ENCODE measurements around the gene CRK.
A peak's percentile ranks its signal among the peaks of the same experiment; 100 is the strongest.
"Not testable (repeated sequence)": the region's sequence is repeated elsewhere in the genome, so short reads cannot be mapped to it uniquely, and the experiment has no call there.

CRK gene

GRCh38 chr17:1420981-1421380 is 35.1 kb downstream of the CRK start:
- peaks cover 15 to 85% (median 52%) of the 10 kb centered on the region in 11 experiments for H4K20me1 ChIP-seq
- no peaks in the 10 kb centered on the region for H3K9me3 ChIP-seq (replicated peaks in 1 of 11)
- H3K27ac ChIP-seq: no peak overlapping the region
- H3K9ac ChIP-seq: no peak overlapping the region
- no peak overlapping the region for H3K4me2 ChIP-seq
- no peak overlapping the region for H3K4me3 ChIP-seq
- H3K27me3 ChIP-seq: no peaks in the 10 kb centered on the region
- H3K4me1 ChIP-seq: peaks cover 0 to 8% (median 0%) of the 10 kb centered on the region in 10 experiments; a peak in 1 of 20 replicates
- no peak for TF ChIP-seq Cebpa-rat (IDR thresholded peaks at IDR 0.05)
- H3K36me3 ChIP-seq: peaks cover 62 to 96% (median 82%) of the 10 kb centered on the region in 11 experiments

- Histone ChIP-seq H3K9ac (no peak overlapping the region), H3K4me3 (no peak overlapping the region), H3K27ac (no peak overlapping the region), H3K36me3 (peaks cover 54 to 88% (median 74%) of the 10 kb centered on the region in 11 experiments), H4K20me1 (peaks cover 7 to 80% (median 44%) of the 10 kb centered on the region in 11 experiments; a peak in 21 of 22 replicates), H3K4me2 (no peak overlapping the region), H3K27me3 (no peaks in the 10 kb centered on the region), H3K4me1 (peaks cover 0 to 8% (median 0%) of the 10 kb centered on the region in 10 experiments; a peak in 3 of 20 replicates), H3K9me3 (replicated peaks in 1 of 11) (no peaks in the 10 kb centered on the region)
- no peak for TF ChIP-seq Cebpa-rat (IDR thresholded peaks at IDR 0.05)
Observed at GRCh38 chr17:1420163-1420562, 35.9 kb downstream of the CRK start.

- H3K9me3 ChIP-seq (replicated peaks in 1 of 11); H3K4me3 ChIP-seq; H3K9ac ChIP-seq; H3K4me2 ChIP-seq; H3K27me3 ChIP-seq; H3K27ac ChIP-seq: not testable (repeated sequence)
- H3K36me3 ChIP-seq: peaks cover 38 to 71% (median 57%) of the 10 kb centered on the region in 11 experiments
- peaks cover 0 to 78% (median 28%) of the 10 kb centered on the region in 11 experiments; a peak in 20 of 22 replicates for H4K20me1 ChIP-seq
- H3K4me1 ChIP-seq: peaks cover 0 to 22% (median 2%) of the 10 kb centered on the region in 10 experiments; a peak in 10 of 20 replicates
Observed at GRCh38 chr17:1418476-1418875, 37.6 kb downstream of the CRK start.

- no peak for TF ChIP-seq Cebpa-rat (IDR thresholded peaks at IDR 0.05)
- Histone ChIP-seq H3K36me3 (peaks cover 17 to 51% (median 37%) of the 10 kb centered on the region in 11 experiments), H3K4me1 (peaks cover 0 to 23% (median 6%) of the 10 kb centered on the region in 10 experiments; a peak in 12 of 20 replicates), H4K20me1 (peaks cover 0 to 73% (median 7%) of the 10 kb centered on the region in 11 experiments; a peak in 11 of 22 replicates), H3K9ac (no peak overlapping the region), H3K27me3 (no peaks in the 10 kb centered on the region), H3K9me3 (replicated peaks in 1 of 11) (peaks cover 0 to 5% (median 0%) of the 10 kb centered on the region in 11 experiments; a peak in 1 of 22 replicates), H3K4me3 (no peak overlapping the region), H3K4me2 (no peak overlapping the region), H3K27ac (no peak overlapping the region)
Observed at GRCh38 chr17:1416414-1416813, 39.6 kb downstream of the CRK start.

GRCh38 chr17:1414634-1415033 is 41.4 kb downstream of the CRK start:
- H4K20me1 ChIP-seq: peaks cover 0 to 58% (median 0%) of the 10 kb centered on the region in 11 experiments; a peak in 7 of 22 replicates
- no peak overlapping the region for H3K27ac ChIP-seq
- H3K9ac ChIP-seq: no peak overlapping the region
- no peaks in the 10 kb centered on the region for H3K27me3 ChIP-seq
- peaks cover 0 to 23% (median 6%) of the 10 kb centered on the region in 10 experiments; a peak in 12 of 20 replicates for H3K4me1 ChIP-seq
- TF ChIP-seq Cebpa-rat (IDR thresholded peaks at IDR 0.05): no peak
- H3K4me3 ChIP-seq: no peak overlapping the region
- H3K4me2 ChIP-seq: peak overlapping the region in 3 of 11 experiments; percentile 6 to 21 (median 21); a peak in 1 of 22 replicates
- peaks cover under 1 to 34% (median 21%) of the 10 kb centered on the region in 11 experiments; a peak in 21 of 22 replicates for H3K36me3 ChIP-seq
- peaks cover 0 to 5% (median 0%) of the 10 kb centered on the region in 11 experiments; a peak in 1 of 22 replicates for H3K9me3 ChIP-seq (replicated peaks in 1 of 11)

- no peak overlapping the region for H3K9ac ChIP-seq
- peaks cover 0 to 55% (median 0%) of the 10 kb centered on the region in 11 experiments; a peak in 7 of 22 replicates for H4K20me1 ChIP-seq
- peaks cover 0 to 23% (median 6%) of the 10 kb centered on the region in 10 experiments; a peak in 12 of 20 replicates for H3K4me1 ChIP-seq
- no peak for TF ChIP-seq Cebpa-rat (IDR thresholded peaks at IDR 0.05)
- peaks cover 0 to 5% (median 0%) of the 10 kb centered on the region in 11 experiments; a peak in 1 of 22 replicates for H3K9me3 ChIP-seq (replicated peaks in 1 of 11)
- no peak overlapping the region for H3K4me3 ChIP-seq
- no peaks in the 10 kb centered on the region for H3K27me3 ChIP-seq
- no peak overlapping the region for H3K27ac ChIP-seq
- peaks cover 0 to 31% (median 18%) of the 10 kb centered on the region in 11 experiments; a peak in 17 of 22 replicates for H3K36me3 ChIP-seq
- peak overlapping the region in 2 of 11 experiments; percentile 21 to 31; a peak in 3 of 22 replicates for H3K4me2 ChIP-seq
Observed at GRCh38 chr17:1414001-1414574, 41.9 kb downstream of the CRK start.

GRCh38 chr17:1413281-1413791 is 42.7 kb downstream of the CRK start:
- H3K4me2 ChIP-seq: peak overlapping the region in 2 of 11 experiments; percentile 21 to 31; a peak in 1 of 22 replicates
- peaks cover 0 to 25% (median 12%) of the 10 kb centered on the region in 11 experiments; a peak in 17 of 22 replicates for H3K36me3 ChIP-seq
- no peak overlapping the region for H3K4me3 ChIP-seq
- TF ChIP-seq Cebpa-rat (IDR thresholded peaks at IDR 0.05): no peak
- H4K20me1 ChIP-seq: peaks cover 0 to 48% (median 0%) of the 10 kb centered on the region in 11 experiments; a peak in 7 of 22 replicates
- peaks cover 0 to 5% (median 0%) of the 10 kb centered on the region in 11 experiments; a peak in 1 of 22 replicates for H3K9me3 ChIP-seq (replicated peaks in 1 of 11)
- no peak overlapping the region for H3K9ac ChIP-seq
- no peaks in the 10 kb centered on the region for H3K27me3 ChIP-seq
- no peak overlapping the region for H3K27ac ChIP-seq
- peaks cover 0 to 23% (median 6%) of the 10 kb centered on the region in 10 experiments; a peak in 12 of 20 replicates for H3K4me1 ChIP-seq

GRCh38 chr17:1412185-1413110 is 43.6 kb downstream of the CRK start:
- Histone ChIP-seq H3K4me1 (peaks cover 0 to 23% (median 6%) of the 10 kb centered on the region in 10 experiments; a peak in 12 of 20 replicates), H3K9me3 (replicated peaks in 1 of 11) (peaks cover 0 to 5% (median 0%) of the 10 kb centered on the region in 11 experiments; a peak in 1 of 22 replicates), H3K27ac (no peak overlapping the region), H3K36me3 (peaks cover 0 to 16% (median 3%) of the 10 kb centered on the region in 11 experiments; a peak in 12 of 22 replicates), H3K27me3 (no peaks in the 10 kb centered on the region), H4K20me1 (peaks cover 0 to 39% (median 0%) of the 10 kb centered on the region in 11 experiments; a peak in 6 of 22 replicates), H3K9ac (no peak overlapping the region), H3K4me3 (no peak overlapping the region), H3K4me2 (no peak overlapping the region; a peak in 1 of 22 replicates)
- TF ChIP-seq Cebpa-rat (IDR thresholded peaks at IDR 0.05): peak in 2 of 11 experiments; percentile 12 to 26; a peak in 1 of 22 replicates
